GM18526 (cell line): ENCODE results near the gene C1RL.

Source experiments
- POLR2A ChIP-seq: IDR thresholded peaks from 3 replicates; pipeline ENCODE4 v1.6.1; 2011; ENCODE audit not compliant: insufficient read length; ENCODE audit errors: extremely low read depth

C1RL gene

DNA sequence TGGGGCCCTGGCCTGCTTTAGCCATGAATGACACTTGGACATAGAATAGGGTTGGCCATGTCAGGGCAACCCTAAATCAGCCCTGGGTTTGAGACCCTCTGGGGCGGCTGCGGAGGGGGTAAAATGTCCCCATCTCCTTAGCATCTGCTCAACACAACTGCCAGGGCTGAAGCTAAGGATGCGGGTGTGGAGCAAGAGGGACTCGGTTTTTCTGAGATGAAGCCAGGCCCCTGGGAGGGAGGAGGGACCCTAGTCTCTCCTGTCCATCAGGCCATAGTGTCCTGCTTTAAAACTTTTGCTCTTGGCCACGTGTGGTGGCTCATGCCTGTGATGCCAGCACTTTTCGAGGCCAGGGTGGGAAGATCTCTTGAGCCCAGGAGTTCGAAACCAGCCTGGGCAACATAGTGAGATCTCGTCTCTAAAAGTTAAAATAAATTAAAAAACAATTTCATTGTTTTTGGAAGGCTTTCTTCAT is 16.0 kb downstream of the C1RL start:
- no peak for TF ChIP-seq POLR2A

DNA sequence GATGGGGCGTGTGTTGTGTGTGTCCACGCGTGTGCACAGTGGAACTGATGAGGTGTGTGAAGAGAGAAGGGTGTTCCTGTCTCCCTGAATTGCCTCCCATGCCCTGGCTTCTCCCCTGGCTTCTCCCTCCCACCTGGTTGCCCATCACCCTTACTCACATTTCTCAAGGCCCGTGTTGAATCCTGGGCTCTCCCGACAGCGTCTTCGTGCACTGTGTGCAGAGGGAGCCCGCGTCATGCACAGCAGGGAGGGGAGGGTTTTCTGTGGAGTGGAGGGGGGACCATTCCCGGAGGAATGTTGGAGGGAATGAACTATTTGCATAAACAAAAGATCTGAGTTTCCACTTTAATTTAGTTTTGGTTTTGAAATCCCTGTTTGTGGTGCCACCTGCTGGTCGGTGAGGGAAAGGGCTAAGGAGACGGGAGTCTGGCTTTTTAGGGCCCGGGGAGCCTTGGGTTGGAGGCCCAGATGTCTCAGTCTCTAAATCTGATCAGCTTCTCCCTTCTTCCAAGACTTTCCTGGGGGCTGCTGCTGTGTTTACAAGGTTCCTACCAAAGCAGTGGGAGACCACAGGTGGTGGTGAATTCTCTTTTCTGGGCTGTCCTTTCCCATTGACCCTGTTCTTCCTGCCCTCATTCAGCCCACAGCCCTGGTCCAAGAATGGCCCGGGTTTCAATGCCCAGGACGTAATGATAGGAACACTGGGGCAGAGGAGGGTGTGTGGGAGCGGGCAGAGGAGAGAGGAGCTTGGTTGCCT is 16.6 kb downstream of the C1RL start, which contains the start of gene C1R:
TSS of gene C1R (minus strand) at position 217 of the 757 bp plus-strand sequence. CDS start at position 160, 57 bp downstream.
- no peak for TF ChIP-seq POLR2A

- TF ChIP-seq POLR2A, result no peak
Observed at GRCh38 chr12:7091660-7092228, 17.3 kb downstream of the C1RL start.

DNA sequence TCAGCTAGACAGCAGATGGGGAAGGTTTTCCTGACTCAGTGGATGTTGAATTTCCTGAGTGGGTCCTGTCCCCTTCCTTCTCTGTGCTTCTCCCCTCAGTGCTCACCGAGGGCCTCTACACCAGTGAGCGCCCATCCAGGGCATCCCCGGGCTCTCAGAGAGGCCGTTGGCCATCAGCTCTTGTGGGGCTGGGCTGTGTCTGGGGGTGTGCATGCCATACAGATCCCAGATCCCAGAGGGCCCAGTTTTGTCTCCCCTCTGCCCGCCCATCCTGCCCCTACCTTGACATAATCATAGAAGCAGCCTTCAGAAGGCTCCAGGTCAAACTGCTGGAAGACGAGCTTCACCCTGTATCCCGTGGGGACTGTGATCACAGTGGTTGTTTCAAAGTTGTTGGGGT is 17.8 kb downstream of the C1RL start:
- no peak for TF ChIP-seq POLR2A

GRCh38 chr12:7090222-7090998 is 18.6 kb downstream of the C1RL start:
- no peak for TF ChIP-seq POLR2A

- no peak for TF ChIP-seq POLR2A
Observed at GRCh38 chr12:7089196-7089871, 19.7 kb downstream of the C1RL start.

DNA sequence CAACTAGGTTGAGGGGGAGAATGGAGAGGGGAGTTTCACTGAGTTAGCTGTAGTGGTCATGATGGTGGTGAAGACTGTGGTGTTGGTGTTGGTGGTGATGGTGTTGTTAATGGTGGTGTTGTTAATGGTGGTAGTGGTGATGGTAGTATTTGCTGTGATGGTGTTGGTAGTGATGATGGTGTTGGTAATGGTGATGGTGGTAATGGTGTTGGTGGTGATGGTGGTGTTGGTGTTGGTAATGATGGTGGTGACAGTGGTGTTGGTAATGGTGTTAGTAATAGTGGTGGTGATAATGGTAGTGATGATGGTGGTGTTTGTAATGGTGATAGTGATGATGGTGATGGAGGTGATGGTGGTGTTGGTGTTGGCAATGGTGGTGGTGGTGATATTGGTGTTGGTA is 25.9 kb downstream of the C1RL start:
- TF ChIP-seq POLR2A, result no peak

DNA sequence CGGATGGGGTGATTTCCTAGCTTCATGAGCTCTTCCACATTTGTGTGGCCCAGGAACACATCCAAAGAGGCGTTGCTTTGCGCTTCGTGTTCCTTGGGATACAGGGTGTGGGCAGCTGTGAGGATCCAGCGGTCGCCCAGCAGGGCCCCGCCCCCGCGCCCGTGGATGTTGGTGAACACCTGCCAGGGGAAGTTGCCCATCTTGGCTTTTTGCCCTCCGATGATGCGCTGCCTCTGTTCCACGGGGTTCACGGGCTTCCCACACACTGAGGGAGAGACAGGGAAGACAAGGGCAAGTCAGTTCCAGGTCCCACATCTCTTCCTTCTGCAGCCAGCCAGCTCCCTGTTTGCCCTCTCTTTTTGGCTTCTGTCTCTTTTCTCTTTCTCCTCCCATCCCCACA is 28.0 kb downstream of the C1RL start:
- TF ChIP-seq POLR2A, result no peak

GRCh38 chr12:7079826-7080125 is 29.2 kb downstream of the C1RL start:
- TF ChIP-seq POLR2A, result no peak

GRCh38 chr12:7078163-7078562 is 30.9 kb downstream of the C1RL start:
- no peak for TF ChIP-seq POLR2A

- TF ChIP-seq POLR2A, result no peak
Observed at GRCh38 chr12:7076493-7076892, 32.5 kb downstream of the C1RL start.

GRCh38 chr12:7075939-7076338 is 33.1 kb downstream of the C1RL start:
- no peak for TF ChIP-seq POLR2A

GRCh38 chr12:7075518-7075917 is 33.5 kb downstream of the C1RL start:
- no peak for TF ChIP-seq POLR2A

GRCh38 chr12:7073946-7074345 is 35.1 kb downstream of the C1RL start:
- no peak for TF ChIP-seq POLR2A

DNA sequence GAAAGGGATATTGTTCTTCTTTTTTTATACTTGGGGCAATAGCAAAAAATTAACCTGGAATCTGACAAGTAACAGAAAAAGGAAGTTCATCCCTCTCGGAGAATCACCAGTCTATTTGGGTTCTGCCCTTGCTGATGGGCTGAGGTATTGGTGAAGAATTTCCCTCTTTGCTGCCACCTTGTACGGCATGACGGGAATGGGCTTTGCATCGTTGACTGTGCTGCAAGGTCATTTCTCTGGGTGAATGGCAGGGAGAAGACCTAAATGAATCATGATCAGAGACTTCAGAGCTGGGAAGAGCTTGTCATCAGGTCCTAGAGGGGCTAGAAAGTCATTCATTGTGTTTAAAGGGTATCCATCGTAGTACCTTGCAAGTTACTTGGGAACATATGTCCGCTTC is 36.5 kb downstream of the C1RL start:
- TF ChIP-seq POLR2A, result no peak

DNA sequence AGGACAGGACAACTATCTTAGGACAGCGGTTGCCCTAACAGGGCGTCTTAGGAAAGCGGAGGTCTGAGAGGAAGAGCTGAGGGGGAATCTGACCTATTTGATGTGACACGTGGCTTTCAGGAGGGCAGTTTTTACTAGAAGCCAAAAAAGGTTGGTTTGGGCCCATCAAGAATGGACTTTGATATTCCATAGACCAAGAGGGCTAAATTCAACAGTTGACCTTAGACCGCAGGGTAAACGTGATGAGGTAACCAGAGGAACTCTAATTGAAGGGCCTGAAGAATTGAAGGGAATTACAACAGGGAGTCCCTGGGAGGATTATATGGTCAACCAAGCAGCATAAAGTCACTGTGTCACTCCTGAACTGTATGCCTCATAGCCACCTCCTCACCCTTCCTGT is 37.0 kb downstream of the C1RL start:
- no peak for TF ChIP-seq POLR2A
